Neural progenitor cell (in vitro differentiated cells): Measurements from ENCODE around the gene SLC45A1. TPM values are rescaled to one million over a fixed set of nuclear protein-coding genes. Genes with fewer than 3 reads are reported as not detected.
A peak's percentile ranks its signal among the peaks of the same experiment; 100 is the strongest.
"Not testable (repeated sequence)": the region's sequence is repeated elsewhere in the genome, so short reads cannot be mapped to it uniquely, and the experiment has no call there.

Experiments used
- DNase-seq: peaks from one replicate; pipeline ENCODE4 v3.0.0-alpha.2; 2016; ENCODE audit warnings: low spot score
- H2AFZ ChIP-seq: fragments of 200-600 bp; sonication (generic); replicated peaks from 2 replicates; pipeline ENCODE4 v1.6.1; 2016; ENCODE audit warnings: antibody characterized with exemption
- H3F3A ChIP-seq: fragments of 200-600 bp; sonication (generic); 2 replicates; pipeline ENCODE4 v1.6.1; 2016; ENCODE audit warnings: antibody characterized with exemption, low read depth
- H3K27ac ChIP-seq: fragments of 200-600 bp; sonication (generic); 2 replicates; pipeline ENCODE4 v1.5.1; 2016; ENCODE audit warnings: mild to moderate bottlenecking
- H3K27me3 ChIP-seq: fragments of 200-600 bp; sonication (generic); 2 replicates; pipeline ENCODE4 v1.6.1; 2016; ENCODE audit warnings: mild to moderate bottlenecking, moderate library complexity
- H3K36me3 ChIP-seq: fragments of 200-600 bp; sonication (generic); 2 replicates; pipeline ENCODE4 v1.5.1; 2016
- H3K4me1 ChIP-seq: fragments of 200-600 bp; sonication (generic); 2 replicates; pipeline ENCODE4 v1.6.1; 2016; ENCODE audit warnings: mixed run types
- H3K4me2 ChIP-seq: fragments of 200-600 bp; sonication (generic); 2 replicates; pipeline ENCODE4 v1.6.1; 2016
- H3K4me3 ChIP-seq: fragments of 200-600 bp; sonication (generic); 2 replicates; pipeline ENCODE4 v1.5.1; 2016
- H3K79me2 ChIP-seq: fragments of 200-600 bp; sonication (generic); 2 replicates; pipeline ENCODE4 v1.6.1; 2016; ENCODE audit warnings: low read depth
- H3K9ac ChIP-seq: fragments of 200-600 bp; sonication (generic); 2 replicates; pipeline ENCODE4 v1.6.1; 2016
- H3K9me3 ChIP-seq: fragments of 200-600 bp; sonication (generic); 2 replicates; pipeline ENCODE4 v1.5.1; 2016; ENCODE audit warnings: low read depth
- H4K20me1 ChIP-seq: fragments of 200-600 bp; sonication (generic); 2 replicates; pipeline ENCODE4 v1.6.1; 2016; ENCODE audit warnings: low read depth
- H3K27ac Mint-ChIP-seq: 3 replicates; pipeline ENCODE4 v1.8.0; 2021; ENCODE audit warnings: mixed read lengths
- H3K27me3 Mint-ChIP-seq: 2 replicates; pipeline ENCODE4 v1.8.0; 2022; ENCODE audit warnings: low read depth, mild to moderate bottlenecking, inconsistent platforms, moderate library complexity, mixed read lengths; ENCODE audit not compliant: insufficient read depth
- H3K36me3 Mint-ChIP-seq: 3 replicates; pipeline ENCODE4 v1.8.0; 2021; ENCODE audit warnings: mixed read lengths
- H3K4me1 Mint-ChIP-seq: 3 replicates; pipeline ENCODE4 v1.8.0; 2021; ENCODE audit warnings: mixed read lengths
- H3K4me3 Mint-ChIP-seq: 3 replicates; pipeline ENCODE4 v1.8.0; 2021; ENCODE audit warnings: mild to moderate bottlenecking, moderate library complexity, mixed read lengths
- H3K9me3 Mint-ChIP-seq: 3 replicates; pipeline ENCODE4 v1.8.0; 2020; ENCODE audit warnings: mixed read lengths
- EZH2 ChIP-seq: fragments of 200-600 bp; sonication (generic); IDR thresholded peaks from 2 replicates; pipeline ENCODE4 v1.6.1; 2017; ENCODE audit warnings: antibody characterized with exemption, mild to moderate bottlenecking, moderate library complexity
- EZH2phosphoT487 ChIP-seq: fragments of 200-600 bp; sonication (generic); IDR thresholded peaks from 2 replicates; pipeline ENCODE4 v1.6.1; 2017; ENCODE audit warnings: antibody characterized with exemption
- total RNA-seq: library from RNA; depleted of rRNA; stranded (reverse); fragments of >200 nt; gene quantifications from 2 replicates; pipeline ENCODE4 v1.2.3, GENCODE V29; 2015; ENCODE audit warnings: low replicate concordance
- TF ChIP-seq, protein P1 (sequence below): fragments of 200-600 bp; sonication (generic); IDR thresholded peaks from 2 replicates; pipeline ENCODE4 v1.5.1; 2017; ENCODE audit warnings: antibody characterized with exemption, mild to moderate bottlenecking

Gene SLC45A1
- total RNA-seq, 1 donor from 2014 or later: 1.1 TPM

DNA sequence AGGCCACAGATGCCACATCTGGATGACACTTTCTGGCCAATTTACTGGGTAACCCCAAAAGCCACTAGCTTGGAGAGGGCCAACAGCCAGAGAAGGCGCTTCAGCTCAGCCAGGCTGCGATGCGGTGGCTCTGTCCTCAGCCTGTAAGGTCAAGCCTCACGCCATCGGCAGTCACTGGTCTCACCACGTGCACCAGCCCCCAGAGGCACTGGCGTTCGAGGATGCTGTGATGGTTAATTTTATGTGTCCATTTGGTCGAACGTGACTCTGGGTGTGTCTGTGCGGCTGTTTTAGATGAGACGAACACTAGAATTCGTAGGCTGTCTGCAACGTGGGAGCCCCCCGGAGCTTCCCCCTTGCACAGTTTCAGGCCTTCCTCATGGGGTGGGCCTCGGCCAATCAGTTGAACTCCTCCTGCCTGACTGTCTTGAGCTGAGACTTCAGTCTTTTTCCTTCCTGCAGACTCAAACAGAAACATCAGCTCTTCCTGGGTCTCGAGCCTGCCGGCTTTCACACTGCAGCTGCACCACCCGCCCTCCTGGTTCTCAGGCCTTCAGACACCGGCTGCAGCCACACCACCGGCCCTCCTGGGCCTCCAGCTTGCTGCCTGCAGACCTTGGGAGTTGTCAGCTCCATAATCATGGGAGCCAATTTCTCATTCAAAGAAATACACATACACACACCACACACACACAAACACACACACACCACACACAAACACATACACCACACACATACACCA lies 41.6 kb upstream of the SLC45A1 start:
- H3K36me3 ChIP-seq: no peaks in the 10 kb centered on the region
- peak; percentile 29 for DNase-seq
- peaks cover 13% of the 10 kb centered on the region for H3K27me3 Mint-ChIP-seq
- H4K20me1 ChIP-seq: no peaks in the 10 kb centered on the region
- peaks cover 12% of the 10 kb centered on the region for H3K4me1 Mint-ChIP-seq
- no peak overlapping the region for H3K4me2 ChIP-seq
- H3K4me3 Mint-ChIP-seq: peak overlapping the region; percentile 25
- H3F3A ChIP-seq: peaks cover 7% of the 10 kb centered on the region
- H3K36me3 Mint-ChIP-seq: no peaks in the 10 kb centered on the region
- no peaks in the 10 kb centered on the region for H3K9me3 ChIP-seq
- H3K4me3 ChIP-seq: no peak overlapping the region
- no peaks in the 10 kb centered on the region for H3K27me3 ChIP-seq
- H3K9me3 Mint-ChIP-seq: peaks cover 4% of the 10 kb centered on the region
- H2AFZ ChIP-seq: no peak overlapping the region
- no peaks in the 10 kb centered on the region for H3K79me2 ChIP-seq
- no peaks in the 10 kb centered on the region for H3K4me1 ChIP-seq
- H3K27ac ChIP-seq: no peak overlapping the region
- peak overlapping the region; percentile 33 for H3K27ac Mint-ChIP-seq
- TF ChIP-seq EZH2phosphoT487 (no peak), EZH2 (no peak)
- TF ChIP-seq, protein P1, sequence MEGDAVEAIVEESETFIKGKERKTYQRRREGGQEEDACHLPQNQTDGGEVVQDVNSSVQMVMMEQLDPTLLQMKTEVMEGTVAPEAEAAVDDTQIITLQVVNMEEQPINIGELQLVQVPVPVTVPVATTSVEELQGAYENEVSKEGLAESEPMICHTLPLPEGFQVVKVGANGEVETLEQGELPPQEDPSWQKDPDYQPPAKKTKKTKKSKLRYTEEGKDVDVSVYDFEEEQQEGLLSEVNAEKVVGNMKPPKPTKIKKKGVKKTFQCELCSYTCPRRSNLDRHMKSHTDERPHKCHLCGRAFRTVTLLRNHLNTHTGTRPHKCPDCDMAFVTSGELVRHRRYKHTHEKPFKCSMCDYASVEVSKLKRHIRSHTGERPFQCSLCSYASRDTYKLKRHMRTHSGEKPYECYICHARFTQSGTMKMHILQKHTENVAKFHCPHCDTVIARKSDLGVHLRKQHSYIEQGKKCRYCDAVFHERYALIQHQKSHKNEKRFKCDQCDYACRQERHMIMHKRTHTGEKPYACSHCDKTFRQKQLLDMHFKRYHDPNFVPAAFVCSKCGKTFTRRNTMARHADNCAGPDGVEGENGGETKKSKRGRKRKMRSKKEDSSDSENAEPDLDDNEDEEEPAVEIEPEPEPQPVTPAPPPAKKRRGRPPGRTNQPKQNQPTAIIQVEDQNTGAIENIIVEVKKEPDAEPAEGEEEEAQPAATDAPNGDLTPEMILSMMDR: no peak
- no peak overlapping the region for H3K9ac ChIP-seq

- peaks cover 7% of the 10 kb centered on the region for H3F3A ChIP-seq
- H3K36me3 Mint-ChIP-seq: no peaks in the 10 kb centered on the region
- no peaks in the 10 kb centered on the region for H3K79me2 ChIP-seq
- peak overlapping the region; percentile 24 for H3K27ac Mint-ChIP-seq
- H3K36me3 ChIP-seq: no peaks in the 10 kb centered on the region
- H3K9me3 ChIP-seq: no peaks in the 10 kb centered on the region
- H3K4me2 ChIP-seq: no peak overlapping the region
- peaks cover 4% of the 10 kb centered on the region for H3K9me3 Mint-ChIP-seq
- TF ChIP-seq EZH2 (no peak), EZH2phosphoT487 (no peak)
- TF ChIP-seq, protein P1: no peak
- H3K27ac ChIP-seq: no peak overlapping the region
- peaks cover 16% of the 10 kb centered on the region for H3K4me1 Mint-ChIP-seq
- H3K27me3 ChIP-seq: no peaks in the 10 kb centered on the region
- H3K9ac ChIP-seq: no peak overlapping the region
- no peak overlapping the region for H3K4me3 ChIP-seq
- H3K27me3 Mint-ChIP-seq: peaks cover 13% of the 10 kb centered on the region
- no peaks in the 10 kb centered on the region for H4K20me1 ChIP-seq
- DNase-seq: no peak
- H2AFZ ChIP-seq: no peak overlapping the region
- peak overlapping the region; percentile 25 for H3K4me3 Mint-ChIP-seq
- no peaks in the 10 kb centered on the region for H3K4me1 ChIP-seq
Measured at GRCh38 chr1:8276932-8277331, 41.0 kb upstream of the SLC45A1 start.

DNA sequence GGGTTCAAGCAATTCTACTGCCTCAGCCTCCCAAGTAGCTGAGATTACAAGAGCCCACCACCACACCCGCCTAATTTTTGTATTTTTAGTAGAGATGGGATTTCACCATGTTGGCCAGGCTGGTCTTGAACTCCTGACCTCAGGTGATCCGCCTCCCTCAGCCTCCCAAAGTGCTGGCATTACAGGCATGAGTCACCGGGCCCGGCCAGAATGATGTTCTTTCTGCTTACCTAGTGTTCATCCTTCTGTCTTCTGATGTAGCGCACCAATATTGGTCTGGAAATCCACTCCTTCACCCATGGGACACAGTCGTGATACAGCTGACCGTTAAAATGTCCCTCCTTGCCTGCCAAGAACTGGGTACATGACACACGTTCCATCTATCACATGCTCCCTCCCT lies 39.2 kb upstream of the SLC45A1 start:
- H3K4me2 ChIP-seq, H2AFZ ChIP-seq, H3K27ac ChIP-seq, DNase-seq, H4K20me1 ChIP-seq, H3F3A ChIP-seq, H3K27me3 ChIP-seq, H3K9me3 Mint-ChIP-seq, H3K9me3 ChIP-seq, H3K79me2 ChIP-seq, H3K4me3 Mint-ChIP-seq, H3K36me3 ChIP-seq, H3K27ac Mint-ChIP-seq, H3K4me3 ChIP-seq, H3K36me3 Mint-ChIP-seq, H3K9ac ChIP-seq: not testable (repeated sequence)
- Mint-ChIP-seq H3K4me1 (peaks cover 33% of the 10 kb centered on the region), H3K27me3 (peaks cover 17% of the 10 kb centered on the region)
- H3K4me1 ChIP-seq: peaks cover 10% of the 10 kb centered on the region

GRCh38 chr1:8281843-8282509 lies 35.9 kb upstream of the SLC45A1 start:
- Histone ChIP-seq H4K20me1 (no peaks in the 10 kb centered on the region), H3K79me2 (no peaks in the 10 kb centered on the region), H2AFZ (peak overlapping the region; percentile 70), H3K9ac (no peak overlapping the region), H3K4me2 (no peak overlapping the region), H3K4me3 (no peak overlapping the region), H3K9me3 (no peaks in the 10 kb centered on the region), H3F3A (no peaks in the 10 kb centered on the region), H3K4me1 (peaks cover 10% of the 10 kb centered on the region), H3K27ac (no peak overlapping the region), H3K27me3 (no peaks in the 10 kb centered on the region), H3K36me3 (no peaks in the 10 kb centered on the region)
- H3K27me3 Mint-ChIP-seq: peaks cover 18% of the 10 kb centered on the region
- no peaks in the 10 kb centered on the region for H3K36me3 Mint-ChIP-seq
- peak overlapping the region; percentile 57 for H3K27ac Mint-ChIP-seq
- TF ChIP-seq EZH2 (no peak), EZH2phosphoT487 (no peak)
- TF ChIP-seq, protein P1: no peak
- DNase-seq: no peak
- H3K4me1 Mint-ChIP-seq: peaks cover 27% of the 10 kb centered on the region
- H3K4me3 Mint-ChIP-seq: no peak overlapping the region
- peaks cover 5% of the 10 kb centered on the region for H3K9me3 Mint-ChIP-seq
